PFSK-1 (cell line): ENCODE measurements around the gene LRRC72.

ENCODE experiments used
- FOXP2 ChIP-seq: optimal IDR thresholded peaks from 2 replicates; pipeline ENCODE3; 2011; ENCODE audit warnings: borderline replicate concordance, control low read depth, inconsistent platforms; ENCODE audit not compliant: insufficient read depth; ENCODE audit errors: extremely low read length, extremely low read depth
- POLR2AphosphoS5 ChIP-seq: IDR thresholded peaks from 2 replicates; pipeline ENCODE4 v1.6.1; 2012; ENCODE audit warnings: low read depth, mild to moderate bottlenecking, control low read depth, low read length, moderate library complexity
- SIN3A ChIP-seq: IDR thresholded peaks from 2 replicates; pipeline ENCODE4 v1.6.1; 2012; ENCODE audit warnings: mild to moderate bottlenecking, low read length, moderate library complexity, borderline replicate concordance; ENCODE audit not compliant: insufficient read depth

DNA sequence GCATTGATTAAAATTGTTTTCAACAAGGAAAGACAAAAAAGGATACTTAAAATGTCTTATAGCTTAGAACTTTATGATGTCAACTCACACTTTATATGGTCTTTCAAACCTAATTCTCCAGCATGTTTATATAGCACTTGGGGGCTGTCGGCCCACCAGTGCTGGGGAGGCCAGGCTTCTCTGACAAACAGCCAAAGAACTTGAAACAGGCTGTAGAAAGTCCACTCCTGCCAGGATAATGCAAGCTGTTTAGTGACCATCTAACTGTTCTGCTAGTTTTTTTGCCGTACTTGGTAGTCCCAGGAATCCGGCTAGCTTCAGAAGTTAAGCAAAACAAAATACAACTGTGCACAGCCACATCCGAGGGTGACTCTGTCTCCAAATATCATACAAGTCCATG is 47.5 kb upstream of the LRRC72 start:
- TF ChIP-seq FOXP2 (no peak), POLR2AphosphoS5 (no peak), SIN3A (no peak)
